PC-9 (cell line): ENCODE results near the gene ZBBX.

Source experiments
- CTCF ChIP-seq: fragments of 200-600 bp; sonication (generic); conservative IDR thresholded peaks from 2 replicates; pipeline ENCODE4 v1.6.1; 2017; ENCODE audit warnings: mixed run types, antibody characterized with exemption, mild to moderate bottlenecking, moderate library complexity
- EZH2 ChIP-seq: fragments of 200-600 bp; sonication (generic); IDR thresholded peaks from 2 replicates; pipeline ENCODE4 v1.8.0; 2017; ENCODE audit warnings: antibody characterized with exemption, low read depth

GRCh38 chr3:167253037-167253436, 127.1 kb downstream of the ZBBX start:
- TF ChIP-seq CTCF, result no peak
- no peak for TF ChIP-seq EZH2
